WTC11 (cell line): ENCODE data around the gene RCBTB1. TPM values are rescaled to one million over a fixed set of nuclear protein-coding genes. Genes with fewer than 3 reads are reported as not detected.
A peak's percentile ranks its signal among the peaks of the same experiment; 100 is the strongest.

Experiments used
- ATAC-seq: fragments of 200-7000 bp; cut with Tn5 transposase; 2 replicates; pipeline ENCODE4 v1.10.0; 2021; ENCODE audit warnings: mild to moderate bottlenecking, moderate library complexity
- Bru-seq: library from RNA; stranded (reverse); fragments of 400-500 nt; gene quantifications from one replicate; lab custom pipeline; 2021; lab: Mats Ljungman, UMichigan
- CTCF ChIA-PET: fragments of 300-600 bp; sonication (Branson Sonifier 250); formaldehyde crosslinking; loops from one replicate; lab custom pipeline; 2021; ENCODE audit warnings: antibody characterized with exemption; lab: Charles Lee
- POLR2A ChIA-PET: fragments of 350-600 bp; sonication (Branson Sonifier 250); formaldehyde crosslinking; loops from one replicate; lab custom pipeline; 2021; ENCODE audit warnings: antibody characterized with exemption; lab: Charles Lee
- DNase-seq: peaks from one replicate; pipeline ENCODE4 v3.0.0; 2021; ENCODE audit warnings: low spot score
- H3K27ac Mint-ChIP-seq: 2 replicates; pipeline ENCODE4 v1.8.0; 2021; ENCODE audit warnings: mixed read lengths
- H3K27me3 Mint-ChIP-seq: 2 replicates; pipeline ENCODE4 v1.8.0; 2021; ENCODE audit warnings: low read depth, mild to moderate bottlenecking, moderate library complexity, mixed read lengths
- H3K36me3 Mint-ChIP-seq: 2 replicates; pipeline ENCODE4 v1.8.0; 2021; ENCODE audit warnings: mixed read lengths
- H3K4me1 Mint-ChIP-seq: 2 replicates; pipeline ENCODE4 v1.8.0; 2022; ENCODE audit warnings: mixed read lengths
- H3K4me3 Mint-ChIP-seq: 2 replicates; pipeline ENCODE4 v1.8.0; 2021; ENCODE audit warnings: mild to moderate bottlenecking, moderate library complexity, mixed read lengths
- H3K9me3 Mint-ChIP-seq: 2 replicates; pipeline ENCODE4 v1.8.0; 2021; ENCODE audit warnings: mixed read lengths
- ATF1 ChIP-seq: sonication (generic); formaldehyde crosslinking; IDR thresholded peaks from 2 replicates; pipeline ENCODE4 v1.8.1; 2023; ENCODE audit warnings: mild to moderate bottlenecking, moderate library complexity, missing genetic modification reagents
- FOXJ3 ChIP-seq: sonication (generic); formaldehyde crosslinking; IDR thresholded peaks from 2 replicates; pipeline ENCODE4 v1.9.0; 2021; ENCODE audit warnings: missing genetic modification reagents, mild to moderate bottlenecking, borderline replicate concordance
- FOXP1 ChIP-seq: sonication (generic); formaldehyde crosslinking; IDR thresholded peaks from 2 replicates; pipeline ENCODE4 v1.8.0; 2022; ENCODE audit warnings: missing genetic modification reagents, mild to moderate bottlenecking, moderate library complexity, borderline replicate concordance
- KAT7 ChIP-seq: sonication (generic); formaldehyde crosslinking; IDR thresholded peaks from 2 replicates; pipeline ENCODE4 v1.8.1; 2023; ENCODE audit warnings: missing genetic modification reagents, mild to moderate bottlenecking, borderline replicate concordance
- NR3C1 ChIP-seq: sonication (generic); formaldehyde crosslinking; conservative IDR thresholded peaks from 2 replicates; pipeline ENCODE4 v1.8.1; 2023; ENCODE audit warnings: low read depth, mild to moderate bottlenecking, missing genetic modification reagents
- OVOL2 ChIP-seq: fragments of 250-450 bp; sonication (Bioruptor Pico); IDR thresholded peaks from 2 replicates; pipeline ENCODE4 v1.9.0; 2021; ENCODE audit warnings: mild to moderate bottlenecking, borderline replicate concordance
- SP1 ChIP-seq: sonication (generic); formaldehyde crosslinking; conservative IDR thresholded peaks from 2 replicates; pipeline ENCODE4 v1.8.1; 2022; ENCODE audit warnings: missing genetic modification reagents
- TCF7 ChIP-seq: sonication (generic); formaldehyde crosslinking; IDR thresholded peaks from 2 replicates; pipeline ENCODE4 v1.8.0; 2022; ENCODE audit warnings: mild to moderate bottlenecking, low read depth, missing genetic modification reagents, moderate library complexity
- TEAD1 ChIP-seq: sonication (generic); formaldehyde crosslinking; IDR thresholded peaks from 2 replicates; pipeline ENCODE4 v1.8.0; 2022; ENCODE audit warnings: mild to moderate bottlenecking, missing genetic modification reagents
- ZNF317 ChIP-seq: sonication (generic); formaldehyde crosslinking; IDR thresholded peaks from 2 replicates; pipeline ENCODE4 v1.8.1; 2023; ENCODE audit warnings: low read depth, mild to moderate bottlenecking, moderate library complexity, missing genetic modification reagents, borderline replicate concordance
- ZNF423 ChIP-seq: fragments of 250-450 bp; sonication (Bioruptor Pico); IDR thresholded peaks from 2 replicates; pipeline ENCODE4 v2.1.2; 2022; ENCODE audit warnings: mild to moderate bottlenecking, moderate library complexity
- long read RNA-seq, 3 experiments: library from RNA in 1 of 3; library from capped mRNA in 1 of 3; library from polyadenylated mRNA in 1 of 3; unstranded in 2 of 3; stranded (forward) in 1 of 3; transcript quantifications; one replicate each; pipeline ENCODE4 v2.0.0, GENCODE V29; 2021
- total RNA-seq: library from RNA; stranded (reverse); gene quantifications from 3 replicates; pipeline ENCODE4 v1.2.3, GENCODE V29; 2021
- TF ChIP-seq, protein P1 (sequence below): sonication (generic); formaldehyde crosslinking; IDR thresholded peaks from 2 replicates; pipeline ENCODE4 v1.8.1; 2022; ENCODE audit warnings: mild to moderate bottlenecking, missing genetic modification reagents, moderate library complexity, borderline replicate concordance
- TF ChIP-seq, protein P2 (sequence below): sonication (generic); formaldehyde crosslinking; IDR thresholded peaks from 2 replicates; pipeline ENCODE4 v1.8.1; 2023; ENCODE audit warnings: mild to moderate bottlenecking, moderate library complexity, missing genetic modification reagents
- TF ChIP-seq, protein P3 (sequence below): sonication (generic); formaldehyde crosslinking; IDR thresholded peaks from 2 replicates; pipeline ENCODE4 v1.8.1; 2023; ENCODE audit warnings: mild to moderate bottlenecking, missing genetic modification reagents, borderline replicate concordance
- TF ChIP-seq, protein P4 (sequence below): sonication (generic); formaldehyde crosslinking; IDR thresholded peaks from 2 replicates; pipeline ENCODE4 v1.8.1; 2023; ENCODE audit warnings: mild to moderate bottlenecking, missing genetic modification reagents, moderate library complexity
- TF ChIP-seq, protein P5 (sequence below): sonication (generic); formaldehyde crosslinking; IDR thresholded peaks from 2 replicates; pipeline ENCODE4 v1.8.0; 2023; ENCODE audit warnings: missing genetic modification reagents, mild to moderate bottlenecking, borderline replicate concordance
- TF ChIP-seq, protein P6 (sequence below): sonication (generic); formaldehyde crosslinking; IDR thresholded peaks from 2 replicates; pipeline ENCODE4 v1.8.0; 2022; ENCODE audit warnings: mild to moderate bottlenecking, missing genetic modification reagents
- TF ChIP-seq, protein P7 (sequence below): sonication (generic); formaldehyde crosslinking; IDR thresholded peaks from 2 replicates; pipeline ENCODE4 v1.8.0; 2022; ENCODE audit warnings: mild to moderate bottlenecking, missing genetic modification reagents

Gene RCBTB1
- total RNA-seq (28.3 to 31.8 TPM (median 31.3 TPM) in 3 replicates), Bru-seq, nascent RNA (percentile 68 among the genes with signal in this experiment)
- long read RNA-seq, experiment 1, full-length matches to known transcripts, result 76 of 152 reads
- long read RNA-seq, experiment 1, partial matches to known transcripts, result 21 of 152 reads
- long read RNA-seq, experiment 1, other reads (novel, unspliced or antisense), result 55 of 152 reads
- long read RNA-seq, experiment 2, full-length matches to known transcripts, result 9 of 35 reads
- long read RNA-seq, experiment 2, partial matches to known transcripts, result 20 of 35 reads
- long read RNA-seq, experiment 2, other reads (novel, unspliced or antisense), result 6 of 35 reads
- long read RNA-seq, experiment 3, full-length matches to known transcripts, result 3 of 7 reads
- long read RNA-seq, experiment 3, partial matches to known transcripts, result 1 of 7 reads
- long read RNA-seq, experiment 3, other reads (novel, unspliced or antisense), result 3 of 7 reads

DNA sequence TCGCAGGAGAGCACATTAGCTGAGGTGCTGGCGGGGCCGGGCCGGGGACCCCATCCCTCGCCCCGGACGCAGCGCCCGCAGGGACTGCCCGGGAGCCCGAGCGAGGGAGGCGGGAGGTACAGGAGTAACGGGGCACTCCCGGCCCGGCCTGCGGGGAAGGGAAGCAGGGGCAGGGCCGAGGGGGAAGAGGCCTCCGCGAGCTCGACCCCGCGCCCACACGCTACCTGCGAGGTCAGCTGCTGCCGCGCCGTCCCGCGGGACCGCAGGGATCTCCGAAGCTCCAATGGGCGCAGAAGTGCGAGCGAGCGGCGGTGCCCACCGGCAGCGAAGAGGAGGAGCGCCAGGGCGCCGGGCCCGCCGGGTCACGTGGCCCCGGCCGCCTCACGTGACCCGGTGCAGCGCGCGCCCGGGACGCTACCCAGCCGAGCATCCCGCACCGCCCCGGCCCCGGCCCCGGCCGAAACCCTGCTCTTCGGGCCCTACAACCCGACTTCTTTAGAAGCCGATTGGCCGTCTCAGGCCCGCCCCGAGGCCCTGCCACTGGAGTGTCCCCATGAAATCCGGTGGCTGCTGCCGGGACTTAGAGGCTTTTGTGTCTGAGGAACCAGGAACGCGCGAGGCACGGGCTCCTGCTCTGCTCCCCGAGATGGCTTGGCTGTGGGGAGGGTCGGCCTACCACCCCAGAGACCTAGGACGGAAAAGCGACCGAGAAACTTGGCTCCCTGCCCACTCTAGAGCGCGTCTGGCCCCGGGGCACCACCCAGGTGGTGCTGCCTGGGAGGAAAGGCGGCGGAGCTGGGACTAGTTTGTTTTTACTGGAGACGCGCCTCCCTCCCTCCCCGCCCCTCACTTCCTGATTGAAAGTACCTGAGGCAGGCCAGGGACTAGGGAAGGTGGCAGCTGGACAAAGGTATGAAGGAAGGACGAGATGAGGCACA is at the start of gene RCBTB1:
TSS of gene RCBTB1 (minus strand) at position 339 of the 938 bp plus-strand sequence. CDS start 18,279 bp downstream, outside the sequence.
- peaks cover 9% of the 10 kb centered on the region for H3K27me3 Mint-ChIP-seq
- peaks cover 16% of the 10 kb centered on the region for H3K4me1 Mint-ChIP-seq
- peaks cover 3% of the 10 kb centered on the region; the same call in 1 of the 2 replicates for H3K36me3 Mint-ChIP-seq
- H3K9me3 Mint-ChIP-seq, result peaks cover 3% of the 10 kb centered on the region; the same call in 1 of the 2 replicates
- CTCF ChIA-PET, result interaction anchor here (0.7 to 1.5 kb wide), 4 partner anchors 18 to 25 kb away, joined by 3 to 8 read pairs (median 4); no protein-coding TSS in a partner anchor
- H3K4me3 Mint-ChIP-seq, result peak within 1 kb of the TSS; percentile 87
- ATAC-seq (peak; percentile 88), DNase-seq (peak; percentile 65)
- POLR2A ChIA-PET, result interaction anchor here (0.7 to 1.1 kb wide), 3 partner anchors 43 to 142 kb away, joined by 3 to 4 read pairs (median 3); partner anchors contain the start of genes CAB39L, PHF11 and SETDB2
- peak within 1 kb of the TSS; percentile 91 for H3K27ac Mint-ChIP-seq
- TF ChIP-seq OVOL2 (CRISPR knock-in tag) (no peak), NR3C1 (CRISPR knock-in tag) (no peak), TCF7 (CRISPR knock-in tag) (0 out of 2 replicates have a peak, but pooled peaks have one; percentile 52), FOXP1 (CRISPR knock-in tag) (peak; percentile 76; the same call in 1 of the 2 replicates), TEAD1 (CRISPR knock-in tag) (peak; percentile 64; the same call in 1 of the 2 replicates), ZNF423 (CRISPR knock-in tag) (peak; percentile 67; the same call in 1 of the 2 replicates), ATF1 (CRISPR knock-in tag) (0 out of 2 replicates have a peak, but pooled peaks have one; percentile 19), FOXJ3 (CRISPR knock-in tag) (no peak), KAT7 (CRISPR knock-in tag) (peak; percentile 33; the same call in 1 of the 2 replicates), ZNF317 (CRISPR knock-in tag) (no peak), SP1 (CRISPR knock-in tag) (peak; percentile 64)
- TF ChIP-seq, protein P1, sequence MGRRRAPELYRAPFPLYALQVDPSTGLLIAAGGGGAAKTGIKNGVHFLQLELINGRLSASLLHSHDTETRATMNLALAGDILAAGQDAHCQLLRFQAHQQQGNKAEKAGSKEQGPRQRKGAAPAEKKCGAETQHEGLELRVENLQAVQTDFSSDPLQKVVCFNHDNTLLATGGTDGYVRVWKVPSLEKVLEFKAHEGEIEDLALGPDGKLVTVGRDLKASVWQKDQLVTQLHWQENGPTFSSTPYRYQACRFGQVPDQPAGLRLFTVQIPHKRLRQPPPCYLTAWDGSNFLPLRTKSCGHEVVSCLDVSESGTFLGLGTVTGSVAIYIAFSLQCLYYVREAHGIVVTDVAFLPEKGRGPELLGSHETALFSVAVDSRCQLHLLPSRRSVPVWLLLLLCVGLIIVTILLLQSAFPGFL (CRISPR knock-in tag), result 0 out of 2 replicates have a peak, but pooled peaks have one; percentile 66
- TF ChIP-seq, protein P2, sequence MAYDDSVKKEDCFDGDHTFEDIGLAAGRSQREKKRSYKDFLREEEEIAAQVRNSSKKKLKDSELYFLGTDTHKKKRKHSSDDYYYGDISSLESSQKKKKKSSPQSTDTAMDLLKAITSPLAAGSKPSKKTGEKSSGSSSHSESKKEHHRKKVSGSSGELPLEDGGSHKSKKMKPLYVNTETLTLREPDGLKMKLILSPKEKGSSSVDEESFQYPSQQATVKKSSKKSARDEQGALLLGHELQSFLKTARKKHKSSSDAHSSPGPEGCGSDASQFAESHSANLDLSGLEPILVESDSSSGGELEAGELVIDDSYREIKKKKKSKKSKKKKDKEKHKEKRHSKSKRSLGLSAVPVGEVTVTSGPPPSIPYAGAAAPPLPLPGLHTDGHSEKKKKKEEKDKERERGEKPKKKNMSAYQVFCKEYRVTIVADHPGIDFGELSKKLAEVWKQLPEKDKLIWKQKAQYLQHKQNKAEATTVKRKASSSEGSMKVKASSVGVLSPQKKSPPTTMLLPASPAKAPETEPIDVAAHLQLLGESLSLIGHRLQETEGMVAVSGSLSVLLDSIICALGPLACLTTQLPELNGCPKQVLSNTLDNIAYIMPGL (CRISPR knock-in tag), result peak; percentile 79
- TF ChIP-seq, protein P3, sequence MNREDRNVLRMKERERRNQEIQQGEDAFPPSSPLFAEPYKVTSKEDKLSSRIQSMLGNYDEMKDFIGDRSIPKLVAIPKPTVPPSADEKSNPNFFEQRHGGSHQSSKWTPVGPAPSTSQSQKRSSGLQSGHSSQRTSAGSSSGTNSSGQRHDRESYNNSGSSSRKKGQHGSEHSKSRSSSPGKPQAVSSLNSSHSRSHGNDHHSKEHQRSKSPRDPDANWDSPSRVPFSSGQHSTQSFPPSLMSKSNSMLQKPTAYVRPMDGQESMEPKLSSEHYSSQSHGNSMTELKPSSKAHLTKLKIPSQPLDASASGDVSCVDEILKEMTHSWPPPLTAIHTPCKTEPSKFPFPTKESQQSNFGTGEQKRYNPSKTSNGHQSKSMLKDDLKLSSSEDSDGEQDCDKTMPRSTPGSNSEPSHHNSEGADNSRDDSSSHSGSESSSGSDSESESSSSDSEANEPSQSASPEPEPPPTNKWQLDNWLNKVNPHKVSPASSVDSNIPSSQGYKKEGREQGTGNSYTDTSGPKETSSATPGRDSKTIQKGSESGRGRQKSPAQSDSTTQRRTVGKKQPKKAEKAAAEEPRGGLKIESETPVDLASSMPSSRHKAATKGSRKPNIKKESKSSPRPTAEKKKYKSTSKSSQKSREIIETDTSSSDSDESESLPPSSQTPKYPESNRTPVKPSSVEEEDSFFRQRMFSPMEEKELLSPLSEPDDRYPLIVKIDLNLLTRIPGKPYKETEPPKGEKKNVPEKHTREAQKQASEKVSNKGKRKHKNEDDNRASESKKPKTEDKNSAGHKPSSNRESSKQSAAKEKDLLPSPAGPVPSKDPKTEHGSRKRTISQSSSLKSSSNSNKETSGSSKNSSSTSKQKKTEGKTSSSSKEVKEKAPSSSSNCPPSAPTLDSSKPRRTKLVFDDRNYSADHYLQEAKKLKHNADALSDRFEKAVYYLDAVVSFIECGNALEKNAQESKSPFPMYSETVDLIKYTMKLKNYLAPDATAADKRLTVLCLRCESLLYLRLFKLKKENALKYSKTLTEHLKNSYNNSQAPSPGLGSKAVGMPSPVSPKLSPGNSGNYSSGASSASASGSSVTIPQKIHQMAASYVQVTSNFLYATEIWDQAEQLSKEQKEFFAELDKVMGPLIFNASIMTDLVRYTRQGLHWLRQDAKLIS (CRISPR knock-in tag), result no peak
- TF ChIP-seq, protein P4, sequence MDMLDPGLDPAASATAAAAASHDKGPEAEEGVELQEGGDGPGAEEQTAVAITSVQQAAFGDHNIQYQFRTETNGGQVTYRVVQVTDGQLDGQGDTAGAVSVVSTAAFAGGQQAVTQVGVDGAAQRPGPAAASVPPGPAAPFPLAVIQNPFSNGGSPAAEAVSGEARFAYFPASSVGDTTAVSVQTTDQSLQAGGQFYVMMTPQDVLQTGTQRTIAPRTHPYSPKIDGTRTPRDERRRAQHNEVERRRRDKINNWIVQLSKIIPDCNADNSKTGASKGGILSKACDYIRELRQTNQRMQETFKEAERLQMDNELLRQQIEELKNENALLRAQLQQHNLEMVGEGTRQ, result peak; percentile 99
- TF ChIP-seq, protein P5, sequence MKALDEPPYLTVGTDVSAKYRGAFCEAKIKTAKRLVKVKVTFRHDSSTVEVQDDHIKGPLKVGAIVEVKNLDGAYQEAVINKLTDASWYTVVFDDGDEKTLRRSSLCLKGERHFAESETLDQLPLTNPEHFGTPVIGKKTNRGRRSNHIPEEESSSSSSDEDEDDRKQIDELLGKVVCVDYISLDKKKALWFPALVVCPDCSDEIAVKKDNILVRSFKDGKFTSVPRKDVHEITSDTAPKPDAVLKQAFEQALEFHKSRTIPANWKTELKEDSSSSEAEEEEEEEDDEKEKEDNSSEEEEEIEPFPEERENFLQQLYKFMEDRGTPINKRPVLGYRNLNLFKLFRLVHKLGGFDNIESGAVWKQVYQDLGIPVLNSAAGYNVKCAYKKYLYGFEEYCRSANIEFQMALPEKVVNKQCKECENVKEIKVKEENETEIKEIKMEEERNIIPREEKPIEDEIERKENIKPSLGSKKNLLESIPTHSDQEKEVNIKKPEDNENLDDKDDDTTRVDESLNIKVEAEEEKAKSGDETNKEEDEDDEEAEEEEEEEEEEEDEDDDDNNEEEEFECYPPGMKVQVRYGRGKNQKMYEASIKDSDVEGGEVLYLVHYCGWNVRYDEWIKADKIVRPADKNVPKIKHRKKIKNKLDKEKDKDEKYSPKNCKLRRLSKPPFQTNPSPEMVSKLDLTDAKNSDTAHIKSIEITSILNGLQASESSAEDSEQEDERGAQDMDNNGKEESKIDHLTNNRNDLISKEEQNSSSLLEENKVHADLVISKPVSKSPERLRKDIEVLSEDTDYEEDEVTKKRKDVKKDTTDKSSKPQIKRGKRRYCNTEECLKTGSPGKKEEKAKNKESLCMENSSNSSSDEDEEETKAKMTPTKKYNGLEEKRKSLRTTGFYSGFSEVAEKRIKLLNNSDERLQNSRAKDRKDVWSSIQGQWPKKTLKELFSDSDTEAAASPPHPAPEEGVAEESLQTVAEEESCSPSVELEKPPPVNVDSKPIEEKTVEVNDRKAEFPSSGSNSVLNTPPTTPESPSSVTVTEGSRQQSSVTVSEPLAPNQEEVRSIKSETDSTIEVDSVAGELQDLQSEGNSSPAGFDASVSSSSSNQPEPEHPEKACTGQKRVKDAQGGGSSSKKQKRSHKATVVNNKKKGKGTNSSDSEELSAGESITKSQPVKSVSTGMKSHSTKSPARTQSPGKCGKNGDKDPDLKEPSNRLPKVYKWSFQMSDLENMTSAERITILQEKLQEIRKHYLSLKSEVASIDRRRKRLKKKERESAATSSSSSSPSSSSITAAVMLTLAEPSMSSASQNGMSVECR (CRISPR knock-in tag), result peak; percentile 52; the same call in 1 of the 2 replicates
- TF ChIP-seq, protein P6, sequence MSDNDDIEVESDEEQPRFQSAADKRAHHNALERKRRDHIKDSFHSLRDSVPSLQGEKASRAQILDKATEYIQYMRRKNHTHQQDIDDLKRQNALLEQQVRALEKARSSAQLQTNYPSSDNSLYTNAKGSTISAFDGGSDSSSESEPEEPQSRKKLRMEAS (CRISPR knock-in tag), result peak; percentile 82; the same call in 1 of the 2 replicates
- TF ChIP-seq, protein P7, sequence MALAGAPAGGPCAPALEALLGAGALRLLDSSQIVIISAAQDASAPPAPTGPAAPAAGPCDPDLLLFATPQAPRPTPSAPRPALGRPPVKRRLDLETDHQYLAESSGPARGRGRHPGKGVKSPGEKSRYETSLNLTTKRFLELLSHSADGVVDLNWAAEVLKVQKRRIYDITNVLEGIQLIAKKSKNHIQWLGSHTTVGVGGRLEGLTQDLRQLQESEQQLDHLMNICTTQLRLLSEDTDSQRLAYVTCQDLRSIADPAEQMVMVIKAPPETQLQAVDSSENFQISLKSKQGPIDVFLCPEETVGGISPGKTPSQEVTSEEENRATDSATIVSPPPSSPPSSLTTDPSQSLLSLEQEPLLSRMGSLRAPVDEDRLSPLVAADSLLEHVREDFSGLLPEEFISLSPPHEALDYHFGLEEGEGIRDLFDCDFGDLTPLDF, result peak; percentile 58; the same call in 1 of the 2 replicates
